Testis (tissue), 3 donors: ENCODE data around the gene ARMS2. TPM values are rescaled to one million over a fixed set of nuclear protein-coding genes. Genes with fewer than 3 reads are reported as not detected.

Experiments
- DNase-seq: peaks from one replicate; pipeline ENCODE4 v3.0.0-alpha.2; 2019
- H3K27ac ChIP-seq, 2 donors: fragments of 200-600 bp; sonication (generic); one replicate each; pipeline ENCODE4 v1.5.1; 2019
- H3K27me3 ChIP-seq: fragments of 200-600 bp; sonication (generic); one replicate; pipeline ENCODE4 v1.5.1; 2019
- H3K36me3 ChIP-seq: fragments of 200-600 bp; sonication (generic); one replicate; pipeline ENCODE4 v1.5.1; 2017; ENCODE audit warnings: low read depth; ENCODE audit errors: missing control alignments
- H3K4me1 ChIP-seq: fragments of 200-600 bp; sonication (generic); one replicate; pipeline ENCODE4 v1.5.1; 2019
- H3K4me3 ChIP-seq, 2 donors: fragments of 200-600 bp; sonication (generic); one replicate each; pipeline ENCODE4 v1.5.1; 2017 to 2019
- H3K9me3 ChIP-seq: fragments of 200-600 bp; sonication (generic); one replicate; pipeline ENCODE4 v1.5.1; 2017
- CTCF ChIP-seq, 3 experiments: fragments of 450-650 bp in 2 of 3; fragments of 200-600 bp in 1 of 3; sonication (generic) in 1 of 3; IDR thresholded peaks; one replicate each; pipeline ENCODE4 v1.5.1; 2016 to 2019; ENCODE audit warnings: antibody characterized with exemption in 3 of 3, mild to moderate bottlenecking in 2 of 3, moderate library complexity in 1 of 3
- POLR2A ChIP-seq: fragments of 450-650 bp; IDR thresholded peaks from one replicate; pipeline ENCODE4 v1.6.1; 2017; ENCODE audit warnings: antibody characterized with exemption, mild to moderate bottlenecking, moderate library complexity
- WGBS, 2 donors: methylation state at CpG; one replicate each; pipeline ENCODE4 v1.1.5; 2018; 5-methylcytosine and 5-hydroxymethylcytosine counted together
- intact Hi-C: fragments of 100-400 bp; cut with DNase I; formaldehyde crosslinking; loops from one replicate; pipeline ENCODE4 v1.15.1; 2023; ENCODE audit warnings: low total_unique reads
- polyA plus RNA-seq: library from polyadenylated mRNA; stranded (reverse); fragments of 350-450 nt; fragmentation: Illumina TruSeq; extraction: RNeasy Lipid Tissue Mini Kit (QIAGEN cat#74804); gene quantifications from one replicate; pipeline ENCODE4 v1.2.3, GENCODE V29; 2014; ENCODE audit warnings: low read depth, low replicate concordance; ENCODE audit not compliant: insufficient read depth
- total RNA-seq, 2 donors: library from RNA; depleted of rRNA; stranded (reverse); fragments of >200 nt; gene quantifications; one replicate each; pipeline ENCODE4 v1.2.3, GENCODE V29; 2016

ARMS2 gene
- total and polyA plus RNA-seq, 3 donors from 2014 or later: 1.4 to 2.3 TPM; not detected in 1

GRCh38 chr10:122500726-122501125 is 46.3 kb downstream of the ARMS2 start:
- DNase-seq: no peak
- H3K4me3 ChIP-seq: no peak overlapping the region
- WGBS, 2 donors: 93 to 94% methylated on average over 6 of the region's 6 CpGs
- no peaks in the 10 kb centered on the region for H3K36me3 ChIP-seq
- intact Hi-C loops: no loop called here
- H3K27me3 ChIP-seq: no peaks in the 10 kb centered on the region
- H3K4me1 ChIP-seq: peaks cover 10% of the 10 kb centered on the region
- no peak for TF ChIP-seq CTCF (IDR thresholded peaks at IDR 0.05)
- H3K27ac ChIP-seq: no peak overlapping the region
- no peaks in the 10 kb centered on the region for H3K9me3 ChIP-seq

GRCh38 chr10:122503012-122503411 is 48.6 kb downstream of the ARMS2 start:
- H3K36me3 ChIP-seq: no peaks in the 10 kb centered on the region
- H3K9me3 ChIP-seq: no peaks in the 10 kb centered on the region
- TF ChIP-seq POLR2A (no peak), CTCF (IDR thresholded peaks at IDR 0.05) (no peak)
- 92 to 96% methylated on average over 10 to 13 of the region's 13 CpGs for WGBS, 2 donors
- DNase-seq: no peak
- peaks cover 10% of the 10 kb centered on the region for H3K4me1 ChIP-seq
- intact Hi-C loops: no loop called here
- H3K27ac ChIP-seq: no peak overlapping the region
- H3K4me3 ChIP-seq: no peak overlapping the region
- H3K27me3 ChIP-seq: no peaks in the 10 kb centered on the region

- intact Hi-C loops: no loop called here
- H3K4me1 ChIP-seq: peaks cover 6% of the 10 kb centered on the region
- 85 to 94% methylated on average over 11 to 17 of the region's 17 CpGs for WGBS, 2 donors
Measured at GRCh38 chr10:122503886-122504609, 49.6 kb downstream of the ARMS2 start.

GRCh38 chr10:122504610-122504950 is 50.1 kb downstream of the ARMS2 start:
- H3K27me3 ChIP-seq: no peaks in the 10 kb centered on the region
- H3K4me1 ChIP-seq: peaks cover under 1% of the 10 kb centered on the region
- TF ChIP-seq POLR2A: no peak
- TF ChIP-seq CTCF (IDR thresholded peaks at IDR 0.05): no peak
- H3K36me3 ChIP-seq: no peaks in the 10 kb centered on the region
- H3K4me3 ChIP-seq: no peak overlapping the region
- H3K27ac ChIP-seq: no peak overlapping the region
- 51 to 60% methylated on average over 1 to 6 of the region's 6 CpGs for WGBS, 2 donors
- DNase-seq: peak; percentile 73
- intact Hi-C loops: no loop called here
- H3K9me3 ChIP-seq: no peaks in the 10 kb centered on the region

More at GRCh38 chr10:122503886-122504609, 49.6 kb downstream of the ARMS2 start:
- H3K9me3 ChIP-seq: no peaks in the 10 kb centered on the region
- no peak for TF ChIP-seq POLR2A
- TF ChIP-seq CTCF (IDR thresholded peaks at IDR 0.05): no peak
- no peak overlapping the region for H3K27ac ChIP-seq
- H3K27me3 ChIP-seq: no peaks in the 10 kb centered on the region
- H3K4me3 ChIP-seq: no peak overlapping the region
- DNase-seq: no peak
- no peaks in the 10 kb centered on the region for H3K36me3 ChIP-seq

GRCh38 chr10:122505011-122505410 is 50.6 kb downstream of the ARMS2 start:
- Histone ChIP-seq H3K36me3 (no peaks in the 10 kb centered on the region), H3K9me3 (no peaks in the 10 kb centered on the region), H3K27ac (no peak overlapping the region), H3K4me1 (no peaks in the 10 kb centered on the region), H3K27me3 (no peaks in the 10 kb centered on the region), H3K4me3 (no peak overlapping the region)
- no peak for TF ChIP-seq CTCF (IDR thresholded peaks at IDR 0.05)
- no peak for TF ChIP-seq POLR2A
- no peak for DNase-seq
- intact Hi-C loops: no loop called here
- 94 to 97% methylated on average over 3 to 5 of the region's 5 CpGs for WGBS, 2 donors
